Measurements from ENCODE around the gene SLC51B. TPM values are rescaled to one million over a fixed set of nuclear protein-coding genes. Genes with fewer than 3 reads are reported as not detected.

SLC51B gene
- total and polyA plus RNA-seq, 10 of the 15 experiments (the other 5 are each of a cell fraction or from before 2014, with no cell fraction given) = 0.05 to 0.17 (median 0.13) TPM; not detected in 7

DNA sequence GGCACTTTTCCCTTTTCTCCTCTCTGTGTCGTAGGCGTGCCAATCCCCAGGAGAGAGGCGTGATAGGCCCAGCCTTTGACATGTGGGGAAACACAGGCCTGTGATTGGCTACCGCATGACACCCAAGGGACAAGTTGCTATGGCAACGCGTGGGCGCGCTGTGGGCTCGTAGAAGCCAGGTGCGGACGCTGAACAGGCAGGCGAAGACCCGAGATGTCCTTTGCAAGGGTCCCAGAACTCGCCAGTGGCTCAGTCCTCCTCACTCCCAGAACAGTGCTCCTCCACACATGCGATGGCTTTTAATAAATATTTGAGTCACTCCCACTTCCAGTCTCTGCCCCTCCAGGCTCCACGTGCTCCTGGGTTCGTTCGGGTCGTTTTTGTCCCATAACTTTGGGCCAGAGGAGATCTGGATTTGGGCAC lies 4.2 kb downstream of the SLC51B start (continued):
- TF ChIP-seq, protein P1, sequence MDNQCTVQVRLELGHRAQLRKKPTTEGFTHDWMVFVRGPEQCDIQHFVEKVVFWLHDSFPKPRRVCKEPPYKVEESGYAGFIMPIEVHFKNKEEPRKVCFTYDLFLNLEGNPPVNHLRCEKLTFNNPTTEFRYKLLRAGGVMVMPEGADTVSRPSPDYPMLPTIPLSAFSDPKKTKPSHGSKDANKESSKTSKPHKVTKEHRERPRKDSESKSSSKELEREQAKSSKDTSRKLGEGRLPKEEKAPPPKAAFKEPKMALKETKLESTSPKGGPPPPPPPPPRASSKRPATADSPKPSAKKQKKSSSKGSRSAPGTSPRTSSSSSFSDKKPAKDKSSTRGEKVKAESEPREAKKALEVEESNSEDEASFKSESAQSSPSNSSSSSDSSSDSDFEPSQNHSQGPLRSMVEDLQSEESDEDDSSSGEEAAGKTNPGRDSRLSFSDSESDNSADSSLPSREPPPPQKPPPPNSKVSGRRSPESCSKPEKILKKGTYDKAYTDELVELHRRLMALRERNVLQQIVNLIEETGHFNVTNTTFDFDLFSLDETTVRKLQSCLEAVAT (IDR thresholded peaks at IDR 0.05) = no peak
- TF ChIP-seq CREB1 (IDR thresholded peaks at IDR 0.05; ENCODE audit: low read depth) (no peak; the same call in 1 of the 2 replicates), TBL1XR1 (IDR thresholded peaks at IDR 0.05; ENCODE audit: low read depth, low read length) (no peak), STAT1 (conservative IDR thresholded peaks at IDR 0.05) (no peak), ATF7 (IDR thresholded peaks at IDR 0.05; ENCODE audit: low read depth) (peak; percentile 17; the same call in 1 of the 2 replicates), SMARCA5 (IDR thresholded peaks at IDR 0.05) (no peak), HDAC6 (IDR thresholded peaks at IDR 0.05; ENCODE audit: unreplicated experiment) (no peak), MTA2 (IDR thresholded peaks at IDR 0.05; ENCODE audit: low read depth) (no peak), HCFC1 (IDR thresholded peaks at IDR 0.05; ENCODE audit: low read length) (no peak), CHD1 (IDR thresholded peaks at IDR 0.05; ENCODE audit: low read depth, low read length) (no peak), MYC (IDR thresholded peaks at IDR 0.05; ENCODE audit: insufficient read depth, insufficient read length, insufficient replicate concordance, low read length, severe bottlenecking) (no peak), FOXM1 (IDR thresholded peaks at IDR 0.05; ENCODE audit: low read depth, low read length) (no peak), NR2C2 (IDR thresholded peaks at IDR 0.05; ENCODE audit: borderline replicate concordance, control insufficient read depth, insufficient read length, low read depth) (no peak), ZNF24 (IDR thresholded peaks at IDR 0.05) (no peak), KLF5 (IDR thresholded peaks at IDR 0.05; ENCODE audit: partially characterized antibody) (peak; percentile 48), IRF4 (IDR thresholded peaks at IDR 0.05; ENCODE audit: low read depth, low read length) (no peak), EED (IDR thresholded peaks at IDR 0.05; ENCODE audit: low read depth) (no peak), SUPT20H (IDR thresholded peaks at IDR 0.05; ENCODE audit: borderline replicate concordance, control insufficient read depth, low read depth, low read length) (no peak), LARP7 (IDR thresholded peaks at IDR 0.05) (no peak; the same call in 1 of the 2 replicates), EGR1 (IDR thresholded peaks at IDR 0.05; ENCODE audit: borderline replicate concordance in 1 of 2, low read depth in 2 of 2, low read length in 2 of 2) (peak; percentile 67 to 95)
- TF ChIP-seq, protein P2, sequence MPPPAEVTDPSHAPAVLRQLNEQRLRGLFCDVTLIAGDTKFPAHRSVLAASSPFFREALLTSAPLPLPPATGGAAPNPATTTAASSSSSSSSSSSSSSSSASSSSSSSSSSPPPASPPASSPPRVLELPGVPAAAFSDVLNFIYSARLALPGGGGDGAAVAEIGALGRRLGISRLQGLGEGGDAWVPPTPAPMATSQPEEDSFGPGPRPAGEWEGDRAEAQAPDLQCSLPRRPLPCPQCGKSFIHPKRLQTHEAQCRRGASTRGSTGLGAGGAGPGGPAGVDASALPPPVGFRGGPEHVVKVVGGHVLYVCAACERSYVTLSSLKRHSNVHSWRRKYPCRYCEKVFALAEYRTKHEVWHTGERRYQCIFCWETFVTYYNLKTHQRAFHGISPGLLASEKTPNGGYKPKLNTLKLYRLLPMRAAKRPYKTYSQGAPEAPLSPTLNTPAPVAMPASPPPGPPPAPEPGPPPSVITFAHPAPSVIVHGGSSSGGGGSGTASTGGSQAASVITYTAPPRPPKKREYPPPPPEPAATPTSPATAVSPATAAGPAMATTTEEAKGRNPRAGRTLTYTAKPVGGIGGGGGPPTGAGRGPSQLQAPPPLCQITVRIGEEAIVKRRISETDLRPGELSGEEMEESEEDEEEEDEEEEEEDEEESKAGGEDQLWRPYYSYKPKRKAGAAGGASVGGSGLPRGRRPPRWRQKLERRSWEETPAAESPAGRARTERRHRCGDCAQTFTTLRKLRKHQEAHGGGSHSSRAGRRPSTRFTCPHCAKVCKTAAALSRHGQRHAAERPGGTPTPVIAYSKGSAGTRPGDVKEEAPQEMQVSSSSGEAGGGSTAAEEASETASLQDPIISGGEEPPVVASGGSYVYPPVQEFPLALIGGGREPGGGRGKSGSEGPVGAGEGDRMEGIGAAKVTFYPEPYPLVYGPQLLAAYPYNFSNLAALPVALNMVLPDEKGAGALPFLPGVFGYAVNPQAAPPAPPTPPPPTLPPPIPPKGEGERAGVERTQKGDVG (CRISPR knock-in tag; IDR thresholded peaks at IDR 0.05) = no peak
- TF ChIP-seq, protein P3, sequence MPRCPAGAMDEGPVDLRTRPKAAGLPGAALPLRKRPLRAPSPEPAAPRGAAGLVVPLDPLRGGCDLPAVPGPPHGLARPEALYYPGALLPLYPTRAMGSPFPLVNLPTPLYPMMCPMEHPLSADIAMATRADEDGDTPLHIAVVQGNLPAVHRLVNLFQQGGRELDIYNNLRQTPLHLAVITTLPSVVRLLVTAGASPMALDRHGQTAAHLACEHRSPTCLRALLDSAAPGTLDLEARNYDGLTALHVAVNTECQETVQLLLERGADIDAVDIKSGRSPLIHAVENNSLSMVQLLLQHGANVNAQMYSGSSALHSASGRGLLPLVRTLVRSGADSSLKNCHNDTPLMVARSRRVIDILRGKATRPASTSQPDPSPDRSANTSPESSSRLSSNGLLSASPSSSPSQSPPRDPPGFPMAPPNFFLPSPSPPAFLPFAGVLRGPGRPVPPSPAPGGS (IDR thresholded peaks at IDR 0.05; ENCODE audit: borderline replicate concordance, insufficient read depth, low read depth, low read length, poor library complexity, severe bottlenecking) = no peak
- TF ChIP-seq, protein P4, sequence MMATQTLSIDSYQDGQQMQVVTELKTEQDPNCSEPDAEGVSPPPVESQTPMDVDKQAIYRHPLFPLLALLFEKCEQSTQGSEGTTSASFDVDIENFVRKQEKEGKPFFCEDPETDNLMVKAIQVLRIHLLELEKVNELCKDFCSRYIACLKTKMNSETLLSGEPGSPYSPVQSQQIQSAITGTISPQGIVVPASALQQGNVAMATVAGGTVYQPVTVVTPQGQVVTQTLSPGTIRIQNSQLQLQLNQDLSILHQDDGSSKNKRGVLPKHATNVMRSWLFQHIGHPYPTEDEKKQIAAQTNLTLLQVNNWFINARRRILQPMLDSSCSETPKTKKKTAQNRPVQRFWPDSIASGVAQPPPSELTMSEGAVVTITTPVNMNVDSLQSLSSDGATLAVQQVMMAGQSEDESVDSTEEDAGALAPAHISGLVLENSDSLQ (IDR thresholded peaks at IDR 0.05) = peak; percentile 88
